Astrocyte (in vitro differentiated cells and primary cell): Measurements from ENCODE around the gene TNFRSF13B. TPM values are rescaled to one million over a fixed set of nuclear protein-coding genes. Genes with fewer than 3 reads are reported as not detected.

Experiments
- DNase-seq: peaks from one replicate; pipeline ENCODE4 v3.0.0-alpha.2; 2010; ENCODE audit warnings: low read depth
- FAIRE-seq: peaks from 2 replicates; lab custom pipeline; 2011; peaks lifted over from hg19 to GRCh38; lab: Jason Lieb, UNC
- H2AFZ ChIP-seq: 2 replicates; pipeline ENCODE4 v1.6.0; 2012; ENCODE audit warnings: low read depth, low read length, inconsistent platforms
- H3K27ac ChIP-seq: 2 replicates; pipeline ENCODE4 v1.5.1; 2011; ENCODE audit warnings: low read depth, low read length, inconsistent platforms
- H3K27me3 ChIP-seq: 2 replicates; pipeline ENCODE4 v1.6.0; 2011; ENCODE audit warnings: low read length, inconsistent platforms; ENCODE audit not compliant: insufficient read depth
- H3K36me3 ChIP-seq: 2 replicates; pipeline ENCODE4 v1.5.1; 2011; ENCODE audit warnings: low read length, inconsistent platforms; ENCODE audit not compliant: insufficient read depth
- H3K4me1 ChIP-seq: 2 replicates; pipeline ENCODE4 v1.5.1; 2011; ENCODE audit warnings: low read length, inconsistent platforms; ENCODE audit not compliant: insufficient read depth
- H3K4me2 ChIP-seq: 2 replicates; pipeline ENCODE4 v1.6.0; 2012; ENCODE audit warnings: low read length, inconsistent platforms
- H3K4me3 ChIP-seq: 2 replicates; pipeline ENCODE4 v1.5.1; 2011; ENCODE audit warnings: low read depth, mild to moderate bottlenecking, low read length, inconsistent platforms; ENCODE audit not compliant: insufficient read depth
- H3K79me2 ChIP-seq: 2 replicates; pipeline ENCODE4 v1.6.0; 2012; ENCODE audit warnings: mild to moderate bottlenecking, low read length, inconsistent platforms; ENCODE audit not compliant: insufficient read depth
- H3K9ac ChIP-seq: 2 replicates; pipeline ENCODE4 v1.6.0; 2012; ENCODE audit warnings: mild to moderate bottlenecking, low read length, inconsistent platforms
- H3K9me3 ChIP-seq: 2 replicates; pipeline ENCODE4 v1.5.1; 2012; ENCODE audit warnings: low read depth, mild to moderate bottlenecking, low read length, inconsistent platforms; ENCODE audit not compliant: insufficient read depth
- H4K20me1 ChIP-seq: 2 replicates; pipeline ENCODE4 v1.6.0; 2012; ENCODE audit warnings: low read length, inconsistent platforms; ENCODE audit not compliant: insufficient read depth
- H3K27ac Mint-ChIP-seq: one replicate; pipeline ENCODE4 v1.8.0; 2021; ENCODE audit warnings: mild to moderate bottlenecking, mixed read lengths; ENCODE audit not compliant: unreplicated experiment
- H3K27me3 Mint-ChIP-seq: one replicate; pipeline ENCODE4 v1.8.0; 2021; ENCODE audit warnings: low read depth, mixed read lengths; ENCODE audit not compliant: unreplicated experiment
- H3K36me3 Mint-ChIP-seq: one replicate; pipeline ENCODE4 v1.8.0; 2021; ENCODE audit warnings: low read depth, mixed read lengths; ENCODE audit not compliant: unreplicated experiment
- H3K4me1 Mint-ChIP-seq: one replicate; pipeline ENCODE4 v1.8.0; 2021; ENCODE audit warnings: low read depth, mixed read lengths; ENCODE audit not compliant: unreplicated experiment
- H3K4me3 Mint-ChIP-seq: one replicate; pipeline ENCODE4 v1.8.0; 2021; ENCODE audit warnings: mild to moderate bottlenecking, moderate library complexity, mixed read lengths; ENCODE audit not compliant: unreplicated experiment
- H3K9me3 Mint-ChIP-seq: one replicate; pipeline ENCODE4 v1.8.0; 2021; ENCODE audit warnings: mild to moderate bottlenecking, mixed read lengths; ENCODE audit not compliant: unreplicated experiment
- EZH2 ChIP-seq: IDR thresholded peaks from 2 replicates; pipeline ENCODE4 v1.6.1; 2012; ENCODE audit warnings: mild to moderate bottlenecking, low read length, inconsistent platforms; ENCODE audit not compliant: insufficient read depth
- total RNA-seq: library from RNA; stranded (reverse); gene quantifications from 2 replicates; pipeline ENCODE4 v1.2.1, GENCODE V29; 2021
- TF ChIP-seq, protein P1 (sequence below): IDR thresholded peaks from 2 replicates; pipeline ENCODE4 v1.5.1; 2011; ENCODE audit warnings: low read depth, mild to moderate bottlenecking, inconsistent platforms, low read length, moderate library complexity; ENCODE audit not compliant: insufficient read depth

Gene TNFRSF13B
- total RNA-seq, 1 donor from 2014 or later: not detected

DNA sequence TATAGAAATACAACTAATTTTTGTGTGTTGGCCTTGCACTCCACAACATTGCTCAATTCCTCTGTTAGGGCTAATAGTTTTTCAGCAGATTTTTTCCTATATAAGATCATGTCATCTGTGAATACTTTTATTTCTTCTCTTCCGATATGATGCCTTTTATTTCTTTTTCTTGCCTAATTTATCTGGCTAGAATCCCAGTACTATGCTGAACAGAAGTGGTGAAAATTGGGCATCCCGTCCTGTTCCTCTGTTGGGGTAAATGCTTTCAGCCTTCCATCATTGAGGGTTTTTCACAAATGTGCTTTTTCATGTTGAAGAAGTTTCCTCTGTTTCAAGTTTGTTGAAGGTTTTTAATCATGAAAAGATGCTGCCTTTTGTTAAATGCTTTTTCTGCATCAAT is 22.7 kb upstream of the TNFRSF13B start:
- TF ChIP-seq EZH2: no peak
- TF ChIP-seq, protein P1, sequence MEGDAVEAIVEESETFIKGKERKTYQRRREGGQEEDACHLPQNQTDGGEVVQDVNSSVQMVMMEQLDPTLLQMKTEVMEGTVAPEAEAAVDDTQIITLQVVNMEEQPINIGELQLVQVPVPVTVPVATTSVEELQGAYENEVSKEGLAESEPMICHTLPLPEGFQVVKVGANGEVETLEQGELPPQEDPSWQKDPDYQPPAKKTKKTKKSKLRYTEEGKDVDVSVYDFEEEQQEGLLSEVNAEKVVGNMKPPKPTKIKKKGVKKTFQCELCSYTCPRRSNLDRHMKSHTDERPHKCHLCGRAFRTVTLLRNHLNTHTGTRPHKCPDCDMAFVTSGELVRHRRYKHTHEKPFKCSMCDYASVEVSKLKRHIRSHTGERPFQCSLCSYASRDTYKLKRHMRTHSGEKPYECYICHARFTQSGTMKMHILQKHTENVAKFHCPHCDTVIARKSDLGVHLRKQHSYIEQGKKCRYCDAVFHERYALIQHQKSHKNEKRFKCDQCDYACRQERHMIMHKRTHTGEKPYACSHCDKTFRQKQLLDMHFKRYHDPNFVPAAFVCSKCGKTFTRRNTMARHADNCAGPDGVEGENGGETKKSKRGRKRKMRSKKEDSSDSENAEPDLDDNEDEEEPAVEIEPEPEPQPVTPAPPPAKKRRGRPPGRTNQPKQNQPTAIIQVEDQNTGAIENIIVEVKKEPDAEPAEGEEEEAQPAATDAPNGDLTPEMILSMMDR: no peak
- Histone ChIP-seq H3K9ac (no peak overlapping the region), H3K27ac (no peak overlapping the region), H3K79me2 (no peaks in the 10 kb centered on the region), H2AFZ (no peak overlapping the region), H3K4me1 (no peaks in the 10 kb centered on the region), H3K27me3 (no peaks in the 10 kb centered on the region), H3K4me3 (no peak overlapping the region), H3K36me3 (no peaks in the 10 kb centered on the region), H4K20me1 (no peaks in the 10 kb centered on the region), H3K4me2 (no peak overlapping the region), H3K9me3 (no peaks in the 10 kb centered on the region)
- Mint-ChIP-seq H3K36me3 (no peaks in the 10 kb centered on the region), H3K9me3 (no peaks in the 10 kb centered on the region), H3K27me3 (peaks cover 8% of the 10 kb centered on the region), H3K4me3 (no peak overlapping the region), H3K4me1 (peaks cover 5% of the 10 kb centered on the region), H3K27ac (no peak overlapping the region)
- DNase-seq: no peak
- FAIRE-seq: no peak

DNA sequence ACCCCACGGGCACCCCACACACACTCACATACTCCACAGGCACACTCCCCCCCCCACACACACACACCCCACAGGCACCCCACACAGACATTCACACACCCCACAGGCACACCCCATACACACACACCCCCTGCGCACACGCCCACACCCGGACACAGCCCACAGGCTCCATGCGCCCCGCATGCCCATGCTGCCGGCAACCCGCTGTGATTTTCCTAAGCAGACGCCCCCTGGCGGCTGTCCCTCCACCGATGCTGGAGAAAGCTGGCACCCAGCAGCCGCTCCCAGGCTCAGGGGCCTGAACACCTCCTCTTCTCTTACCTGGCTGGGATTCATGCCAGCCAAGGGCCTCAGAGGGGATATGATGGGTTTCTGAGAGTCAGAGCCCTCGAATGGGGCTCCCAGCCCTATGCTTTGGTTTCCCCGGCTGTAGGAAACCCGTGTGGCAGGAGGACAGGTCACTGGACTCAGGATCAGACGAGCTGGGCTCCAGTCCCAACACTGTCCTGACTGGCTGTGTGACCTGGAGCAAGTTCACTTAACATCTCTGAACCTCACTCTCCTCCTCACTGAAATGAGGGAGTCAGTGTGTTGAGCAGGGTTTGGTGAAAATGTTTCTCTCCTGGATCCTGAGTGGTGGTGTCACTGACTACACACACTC is 19.6 kb upstream of the TNFRSF13B start:
- no peaks in the 10 kb centered on the region for H3K9me3 ChIP-seq
- no peak overlapping the region for H3K9ac ChIP-seq
- H3K27ac Mint-ChIP-seq: no peak overlapping the region
- H3K27me3 ChIP-seq: no peaks in the 10 kb centered on the region
- H3K36me3 Mint-ChIP-seq: no peaks in the 10 kb centered on the region
- FAIRE-seq: peak; percentile 37
- no peaks in the 10 kb centered on the region for H3K36me3 ChIP-seq
- H3K27me3 Mint-ChIP-seq: peaks cover 3% of the 10 kb centered on the region
- H3K27ac ChIP-seq: no peak overlapping the region
- TF ChIP-seq, protein P1: peak; percentile 62
- no peak for TF ChIP-seq EZH2
- H3K4me2 ChIP-seq: peak overlapping the region; percentile 39
- H3K9me3 Mint-ChIP-seq: no peaks in the 10 kb centered on the region
- peaks cover 17% of the 10 kb centered on the region for H3K4me1 ChIP-seq
- DNase-seq: peak; percentile 36
- H3K79me2 ChIP-seq: no peaks in the 10 kb centered on the region
- no peak overlapping the region for H3K4me3 Mint-ChIP-seq
- H3K4me3 ChIP-seq: no peak overlapping the region
- no peaks in the 10 kb centered on the region for H4K20me1 ChIP-seq
- H3K4me1 Mint-ChIP-seq: peaks cover 23% of the 10 kb centered on the region
- H2AFZ ChIP-seq: peak overlapping the region; percentile 17
